HEK293 (cell line): ENCODE data around the gene KLK6.

Experiments
- EGR2 ChIP-seq: fragments of 450-650 bp; formaldehyde crosslinking; IDR thresholded peaks from 2 replicates; pipeline ENCODE4 v1.5.1; 2016; ENCODE audit warnings: low read depth, missing biosample characterization, missing genetic modification characterization
- GLI4 ChIP-seq: fragments of 450-650 bp; formaldehyde crosslinking; IDR thresholded peaks from 2 replicates; pipeline ENCODE4 v1.5.1; 2016; ENCODE audit warnings: missing biosample characterization, missing genetic modification characterization
- KLF10 ChIP-seq: fragments of 450-650 bp; IDR thresholded peaks from 2 replicates; pipeline ENCODE4 v1.5.1; 2018; ENCODE audit warnings: missing biosample characterization, mild to moderate bottlenecking, missing genetic modification characterization
- ZBTB17 ChIP-seq: fragments of 450-650 bp; formaldehyde crosslinking; IDR thresholded peaks from 2 replicates; pipeline ENCODE4 v1.5.1; 2016; ENCODE audit warnings: missing biosample characterization, missing genetic modification characterization
- ZBTB20 ChIP-seq: fragments of 450-650 bp; formaldehyde crosslinking; IDR thresholded peaks from 2 replicates; pipeline ENCODE4 v1.5.1; 2016; ENCODE audit warnings: missing biosample characterization, missing genetic modification characterization
- ZNF121 ChIP-seq: fragments of 450-650 bp; formaldehyde crosslinking; IDR thresholded peaks from 2 replicates; pipeline ENCODE4 v1.5.1; 2016; ENCODE audit warnings: missing biosample characterization, missing genetic modification characterization
- ZNF140 ChIP-seq: fragments of 450-650 bp; formaldehyde crosslinking; IDR thresholded peaks from 2 replicates; pipeline ENCODE4 v1.5.1; 2016; ENCODE audit warnings: missing biosample characterization, missing genetic modification characterization
- ZNF155 ChIP-seq: fragments of 450-650 bp; formaldehyde crosslinking; IDR thresholded peaks from 2 replicates; pipeline ENCODE4 v1.5.1; 2016; ENCODE audit warnings: missing biosample characterization, missing genetic modification characterization
- ZNF239 ChIP-seq: fragments of 450-650 bp; formaldehyde crosslinking; IDR thresholded peaks from 2 replicates; pipeline ENCODE4 v1.5.1; 2016; ENCODE audit warnings: missing biosample characterization, missing genetic modification characterization
- ZNF350 ChIP-seq: fragments of 450-650 bp; formaldehyde crosslinking; IDR thresholded peaks from 2 replicates; pipeline ENCODE4 v1.5.0; 2017; ENCODE audit warnings: missing biosample characterization, mild to moderate bottlenecking, missing genetic modification characterization
- ZNF433 ChIP-seq: fragments of 450-650 bp; formaldehyde crosslinking; IDR thresholded peaks from 2 replicates; pipeline ENCODE4 v1.5.1; 2016; ENCODE audit warnings: missing biosample characterization, missing genetic modification characterization, low read depth
- ZNF473 ChIP-seq: fragments of 450-650 bp; formaldehyde crosslinking; IDR thresholded peaks from 2 replicates; pipeline ENCODE4 v1.5.1; 2017; ENCODE audit warnings: missing biosample characterization, missing genetic modification characterization
- ZNF48 ChIP-seq: fragments of 450-650 bp; formaldehyde crosslinking; IDR thresholded peaks from 2 replicates; pipeline ENCODE4 v1.5.1; 2016; ENCODE audit warnings: missing biosample characterization, missing genetic modification characterization
- ZNF510 ChIP-seq: fragments of 450-650 bp; formaldehyde crosslinking; IDR thresholded peaks from 2 replicates; pipeline ENCODE4 v1.5.1; 2018; ENCODE audit warnings: mild to moderate bottlenecking, missing genetic modification characterization, missing biosample characterization; ENCODE audit not compliant: insufficient replicate concordance
- ZNF513 ChIP-seq: fragments of 450-650 bp; IDR thresholded peaks from 2 replicates; pipeline ENCODE4 v1.5.1; 2018; ENCODE audit warnings: missing biosample characterization, missing genetic modification characterization
- ZNF518A ChIP-seq: fragments of 450-650 bp; formaldehyde crosslinking; conservative IDR thresholded peaks from 2 replicates; pipeline ENCODE4 v1.5.1; 2016; ENCODE audit warnings: low read depth, missing biosample characterization, missing genetic modification characterization
- ZNF548 ChIP-seq: fragments of 450-650 bp; formaldehyde crosslinking; IDR thresholded peaks from 2 replicates; pipeline ENCODE4 v1.5.1; 2016; ENCODE audit warnings: missing biosample characterization, missing genetic modification characterization
- ZNF585B ChIP-seq: fragments of 450-650 bp; formaldehyde crosslinking; IDR thresholded peaks from 2 replicates; pipeline ENCODE4 v1.5.1; 2016; ENCODE audit warnings: missing biosample characterization, missing genetic modification characterization
- ZNF610 ChIP-seq: fragments of 450-650 bp; formaldehyde crosslinking; IDR thresholded peaks from 2 replicates; pipeline ENCODE4 v1.5.1; 2016; ENCODE audit warnings: missing biosample characterization, missing genetic modification characterization, borderline replicate concordance
- ZNF701 ChIP-seq: fragments of 450-650 bp; formaldehyde crosslinking; IDR thresholded peaks from 2 replicates; pipeline ENCODE4 v1.5.1; 2016; ENCODE audit warnings: missing biosample characterization, missing genetic modification characterization
- ZNF776 ChIP-seq: fragments of 450-650 bp; formaldehyde crosslinking; IDR thresholded peaks from 2 replicates; pipeline ENCODE4 v1.5.0; 2017; ENCODE audit warnings: missing biosample characterization, missing genetic modification characterization, borderline replicate concordance
- ZNF792 ChIP-seq: fragments of 450-650 bp; formaldehyde crosslinking; IDR thresholded peaks from 2 replicates; pipeline ENCODE4 v1.5.1; 2016; ENCODE audit warnings: missing biosample characterization, missing genetic modification characterization
- TF ChIP-seq, protein P1 (sequence below): fragments of 450-650 bp; formaldehyde crosslinking; IDR thresholded peaks from 2 replicates; pipeline ENCODE4 v1.5.1; 2016; ENCODE audit warnings: missing biosample characterization, missing genetic modification characterization
- TF ChIP-seq, protein P2 (sequence below): fragments of 450-650 bp; formaldehyde crosslinking; IDR thresholded peaks from 2 replicates; pipeline ENCODE4 v1.5.1; 2016; ENCODE audit warnings: missing biosample characterization, missing genetic modification characterization
- TF ChIP-seq, protein P3 (sequence below): fragments of 450-650 bp; formaldehyde crosslinking; IDR thresholded peaks from 2 replicates; pipeline ENCODE4 v1.5.1; 2016; ENCODE audit warnings: missing biosample characterization, missing genetic modification characterization

KLK6 gene

GRCh38 chr19:51016798-51017683, 47.6 kb upstream of the KLK6 start (continued):
- TF ChIP-seq, protein P1, sequence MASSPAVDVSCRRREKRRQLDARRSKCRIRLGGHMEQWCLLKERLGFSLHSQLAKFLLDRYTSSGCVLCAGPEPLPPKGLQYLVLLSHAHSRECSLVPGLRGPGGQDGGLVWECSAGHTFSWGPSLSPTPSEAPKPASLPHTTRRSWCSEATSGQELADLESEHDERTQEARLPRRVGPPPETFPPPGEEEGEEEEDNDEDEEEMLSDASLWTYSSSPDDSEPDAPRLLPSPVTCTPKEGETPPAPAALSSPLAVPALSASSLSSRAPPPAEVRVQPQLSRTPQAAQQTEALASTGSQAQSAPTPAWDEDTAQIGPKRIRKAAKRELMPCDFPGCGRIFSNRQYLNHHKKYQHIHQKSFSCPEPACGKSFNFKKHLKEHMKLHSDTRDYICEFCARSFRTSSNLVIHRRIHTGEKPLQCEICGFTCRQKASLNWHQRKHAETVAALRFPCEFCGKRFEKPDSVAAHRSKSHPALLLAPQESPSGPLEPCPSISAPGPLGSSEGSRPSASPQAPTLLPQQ = peak; percentile 58
- no peak for TF ChIP-seq ZNF513 (tag by site-specific recombination)
- peak; percentile 70 for TF ChIP-seq ZBTB20
- peak; percentile 90 for TF ChIP-seq EGR2 (tag by site-specific recombination)
- TF ChIP-seq ZNF48 (tag by site-specific recombination) = no peak
- no peak for TF ChIP-seq ZNF155 (tag by site-specific recombination)
- TF ChIP-seq ZNF140 (tag by site-specific recombination) = no peak
- TF ChIP-seq ZNF473 = no peak
- no peak for TF ChIP-seq ZNF610 (tag by site-specific recombination)
- TF ChIP-seq ZNF518A = no peak
- no peak for TF ChIP-seq ZNF510 (tag by site-specific recombination)
- no peak for TF ChIP-seq KLF10 (tag by site-specific recombination)
- no peak for TF ChIP-seq ZNF239 (tag by site-specific recombination)
- peak; percentile 18; the same call in 1 of the 2 replicates for TF ChIP-seq ZNF121
- no peak for TF ChIP-seq ZNF433 (tag by site-specific recombination)
- TF ChIP-seq, protein P2, sequence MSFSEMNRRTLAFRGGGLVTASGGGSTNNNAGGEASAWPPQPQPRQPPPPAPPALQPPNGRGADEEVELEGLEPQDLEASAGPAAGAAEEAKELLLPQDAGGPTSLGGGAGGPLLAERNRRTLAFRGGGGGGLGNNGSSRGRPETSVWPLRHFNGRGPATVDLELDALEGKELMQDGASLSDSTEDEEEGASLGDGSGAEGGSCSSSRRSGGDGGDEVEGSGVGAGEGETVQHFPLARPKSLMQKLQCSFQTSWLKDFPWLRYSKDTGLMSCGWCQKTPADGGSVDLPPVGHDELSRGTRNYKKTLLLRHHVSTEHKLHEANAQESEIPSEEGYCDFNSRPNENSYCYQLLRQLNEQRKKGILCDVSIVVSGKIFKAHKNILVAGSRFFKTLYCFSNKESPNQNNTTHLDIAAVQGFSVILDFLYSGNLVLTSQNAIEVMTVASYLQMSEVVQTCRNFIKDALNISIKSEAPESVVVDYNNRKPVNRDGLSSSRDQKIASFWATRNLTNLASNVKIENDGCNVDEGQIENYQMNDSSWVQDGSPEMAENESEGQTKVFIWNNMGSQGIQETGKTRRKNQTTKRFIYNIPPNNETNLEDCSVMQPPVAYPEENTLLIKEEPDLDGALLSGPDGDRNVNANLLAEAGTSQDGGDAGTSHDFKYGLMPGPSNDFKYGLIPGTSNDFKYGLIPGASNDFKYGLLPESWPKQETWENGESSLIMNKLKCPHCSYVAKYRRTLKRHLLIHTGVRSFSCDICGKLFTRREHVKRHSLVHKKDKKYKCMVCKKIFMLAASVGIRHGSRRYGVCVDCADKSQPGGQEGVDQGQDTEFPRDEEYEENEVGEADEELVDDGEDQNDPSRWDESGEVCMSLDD (tag by site-specific recombination) = peak; percentile 74
- TF ChIP-seq GLI4 (tag by site-specific recombination) = 0 out of 2 replicates have a peak, but pooled peaks have one; percentile 39
- no peak for TF ChIP-seq ZNF792 (tag by site-specific recombination)
- TF ChIP-seq ZNF585B = no peak
- no peak for TF ChIP-seq ZNF776
- no peak for TF ChIP-seq ZNF548 (tag by site-specific recombination)
- TF ChIP-seq ZBTB17 (tag by site-specific recombination) = peak; percentile 98
- TF ChIP-seq, protein P3, sequence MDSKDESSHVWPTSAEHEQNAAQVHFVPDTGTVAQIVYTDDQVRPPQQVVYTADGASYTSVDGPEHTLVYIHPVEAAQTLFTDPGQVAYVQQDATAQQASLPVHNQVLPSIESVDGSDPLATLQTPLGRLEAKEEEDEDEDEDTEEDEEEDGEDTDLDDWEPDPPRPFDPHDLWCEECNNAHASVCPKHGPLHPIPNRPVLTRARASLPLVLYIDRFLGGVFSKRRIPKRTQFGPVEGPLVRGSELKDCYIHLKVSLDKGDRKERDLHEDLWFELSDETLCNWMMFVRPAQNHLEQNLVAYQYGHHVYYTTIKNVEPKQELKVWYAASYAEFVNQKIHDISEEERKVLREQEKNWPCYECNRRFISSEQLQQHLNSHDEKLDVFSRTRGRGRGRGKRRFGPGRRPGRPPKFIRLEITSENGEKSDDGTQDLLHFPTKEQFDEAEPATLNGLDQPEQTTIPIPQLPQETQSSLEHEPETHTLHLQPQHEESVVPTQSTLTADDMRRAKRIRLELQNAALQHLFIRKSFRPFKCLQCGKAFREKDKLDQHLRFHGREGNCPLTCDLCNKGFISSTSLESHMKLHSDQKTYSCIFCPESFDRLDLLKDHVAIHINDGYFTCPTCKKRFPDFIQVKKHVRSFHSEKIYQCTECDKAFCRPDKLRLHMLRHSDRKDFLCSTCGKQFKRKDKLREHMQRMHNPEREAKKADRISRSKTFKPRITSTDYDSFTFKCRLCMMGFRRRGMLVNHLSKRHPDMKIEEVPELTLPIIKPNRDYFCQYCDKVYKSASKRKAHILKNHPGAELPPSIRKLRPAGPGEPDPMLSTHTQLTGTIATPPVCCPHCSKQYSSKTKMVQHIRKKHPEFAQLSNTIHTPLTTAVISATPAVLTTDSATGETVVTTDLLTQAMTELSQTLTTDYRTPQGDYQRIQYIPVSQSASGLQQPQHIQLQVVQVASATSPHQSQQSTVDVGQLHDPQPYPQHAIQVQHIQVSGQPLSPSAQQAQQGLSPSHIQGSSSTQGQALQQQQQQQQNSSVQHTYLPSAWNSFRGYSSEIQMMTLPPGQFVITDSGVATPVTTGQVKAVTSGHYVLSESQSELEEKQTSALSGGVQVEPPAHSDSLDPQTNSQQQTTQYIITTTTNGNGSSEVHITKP (tag by site-specific recombination) = peak; percentile 69
- TF ChIP-seq ZNF701 (tag by site-specific recombination) = no peak
- no peak for TF ChIP-seq ZNF350 (tag by site-specific recombination)
